Peyer's patch (tissue), 4 donors: ENCODE results near the gene CRPPA.
"Not testable (repeated sequence)": the region's sequence is repeated elsewhere in the genome, so short reads cannot be mapped to it uniquely, and the experiment has no call there.

ENCODE experiments used
- POLR2A ChIP-seq, 2 donors: fragments of 450-650 bp; IDR thresholded peaks; one replicate each; pipeline ENCODE4 v1.5.1; 2017; ENCODE audit warnings: antibody characterized with exemption in 2 of 2, mild to moderate bottlenecking in 2 of 2, moderate library complexity in 2 of 2
- TF ChIP-seq, protein P1 (sequence below), 6 experiments: fragments of 450-650 bp in 4 of 6; fragments of 200-600 bp in 2 of 6; sonication (generic) in 1 of 6; IDR thresholded peaks; one replicate each; pipeline ENCODE4 v1.5.1; 2017 to 2019; ENCODE audit warnings: antibody characterized with exemption in 6 of 6, mild to moderate bottlenecking in 3 of 6, moderate library complexity in 1 of 6

DNA sequence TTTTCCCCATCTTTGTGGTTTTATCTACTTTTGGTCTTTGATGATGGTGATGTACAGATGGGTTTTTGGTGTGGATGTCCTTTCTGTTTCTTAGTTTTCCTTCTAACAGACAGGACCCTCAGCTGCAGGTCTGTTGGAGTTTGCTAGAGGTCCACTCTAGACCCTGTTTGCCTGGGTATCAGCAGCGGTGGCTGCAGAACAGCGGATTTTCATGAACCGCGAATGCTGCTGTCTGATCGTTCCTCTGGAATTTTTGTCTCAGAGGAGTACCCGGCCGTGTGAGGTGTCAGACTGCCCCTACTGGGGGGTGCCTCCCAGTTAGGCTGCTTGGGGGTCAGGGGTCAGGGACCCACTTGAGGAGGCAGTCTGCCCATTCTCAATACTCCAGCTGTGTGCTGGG, 38.2 kb downstream of the CRPPA start:
- TF ChIP-seq, protein P1, sequence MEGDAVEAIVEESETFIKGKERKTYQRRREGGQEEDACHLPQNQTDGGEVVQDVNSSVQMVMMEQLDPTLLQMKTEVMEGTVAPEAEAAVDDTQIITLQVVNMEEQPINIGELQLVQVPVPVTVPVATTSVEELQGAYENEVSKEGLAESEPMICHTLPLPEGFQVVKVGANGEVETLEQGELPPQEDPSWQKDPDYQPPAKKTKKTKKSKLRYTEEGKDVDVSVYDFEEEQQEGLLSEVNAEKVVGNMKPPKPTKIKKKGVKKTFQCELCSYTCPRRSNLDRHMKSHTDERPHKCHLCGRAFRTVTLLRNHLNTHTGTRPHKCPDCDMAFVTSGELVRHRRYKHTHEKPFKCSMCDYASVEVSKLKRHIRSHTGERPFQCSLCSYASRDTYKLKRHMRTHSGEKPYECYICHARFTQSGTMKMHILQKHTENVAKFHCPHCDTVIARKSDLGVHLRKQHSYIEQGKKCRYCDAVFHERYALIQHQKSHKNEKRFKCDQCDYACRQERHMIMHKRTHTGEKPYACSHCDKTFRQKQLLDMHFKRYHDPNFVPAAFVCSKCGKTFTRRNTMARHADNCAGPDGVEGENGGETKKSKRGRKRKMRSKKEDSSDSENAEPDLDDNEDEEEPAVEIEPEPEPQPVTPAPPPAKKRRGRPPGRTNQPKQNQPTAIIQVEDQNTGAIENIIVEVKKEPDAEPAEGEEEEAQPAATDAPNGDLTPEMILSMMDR (IDR thresholded peaks at IDR 0.05): not testable (repeated sequence)
- not testable (repeated sequence) for TF ChIP-seq POLR2A (IDR thresholded peaks at IDR 0.05)
